T-helper 2 cell (primary cell): ENCODE measurements around the gene PNKD.
A peak's percentile ranks its signal among the peaks of the same experiment; 100 is the strongest.

Source experiments
- DNase-seq, 5 experiments: peaks; one replicate each; pipeline versions ENCODE4 v3.0.0 to v3.0.0-alpha.2; 2012 to 2022
- total RNA-seq, 2 donors: gene quantifications; one replicate each; lab custom pipeline; 2026; lab: John Stamatoyannopoulos, UW

PNKD gene
- total RNA-seq, result 5.0 to 11.2 reads per million in 2 donors

- peak; percentile 99 to 100 (median 100) for DNase-seq
These were observed at the start of gene PNKD, which contains the start of gene AAMP for GRCh38 chr2:218269900-218270720. Gene PNKD (plus strand): TSS chr2:218270519. CDS start chr2:218270536, 17 bp downstream. Gene AAMP (minus strand): TSS chr2:218270137. CDS start chr2:218270086, 51 bp downstream.

GRCh38 chr2:218221000-218221399 lies 49.3 kb upstream of the PNKD start:
- DNase-seq, result peak in 1 of 5 experiments; percentile 32

- peak in 1 of 5 experiments; percentile 49 for DNase-seq
These were observed 47.3 kb upstream of the PNKD start for GRCh38 chr2:218223046-218223445.

GRCh38 chr2:218224186-218224585 lies 46.1 kb upstream of the PNKD start:
- DNase-seq, result no peak

GRCh38 chr2:218226903-218227302 lies 43.4 kb upstream of the PNKD start:
- DNase-seq, result no peak

- DNase-seq, result no peak
These were observed 41.8 kb upstream of the PNKD start for GRCh38 chr2:218228366-218229090.

- DNase-seq, result peak in 3 of 5 experiments; percentile 12 to 87 (median 45)
These were observed 41.1 kb upstream of the PNKD start for GRCh38 chr2:218229239-218229638.

GRCh38 chr2:218229851-218230250 lies 40.5 kb upstream of the PNKD start:
- peak in 1 of 5 experiments; percentile 68 for DNase-seq

- DNase-seq, result peak in 2 of 5 experiments; percentile 31 to 72
These were observed 39.4 kb upstream of the PNKD start for GRCh38 chr2:218230882-218231281.

GRCh38 chr2:218233543-218233942 lies 36.8 kb upstream of the PNKD start:
- no peak for DNase-seq

GRCh38 chr2:218234521-218234920 lies 35.8 kb upstream of the PNKD start:
- no peak for DNase-seq

- no peak for DNase-seq
These were observed 35.3 kb upstream of the PNKD start for GRCh38 chr2:218235017-218235416.

- no peak for DNase-seq
These were observed 33.5 kb upstream of the PNKD start for GRCh38 chr2:218236829-218237228.

- no peak for DNase-seq
These were observed 31.4 kb upstream of the PNKD start for GRCh38 chr2:218238887-218239286.

- no peak for DNase-seq
These were observed 26.1 kb upstream of the PNKD start for GRCh38 chr2:218244204-218244603.

- no peak for DNase-seq
These were observed 25.7 kb upstream of the PNKD start for GRCh38 chr2:218244665-218245064.

- DNase-seq, result no peak
These were observed 25.1 kb upstream of the PNKD start for GRCh38 chr2:218245214-218245613.

- DNase-seq, result no peak
These were observed 20.6 kb upstream of the PNKD start for GRCh38 chr2:218249691-218250090.

- no peak for DNase-seq
These were observed 17.6 kb upstream of the PNKD start for GRCh38 chr2:218252509-218253231.

- no peak for DNase-seq
These were observed 17.1 kb upstream of the PNKD start for GRCh38 chr2:218253232-218253625.

- DNase-seq, result peak in 1 of 5 experiments; percentile 19
These were observed 14.9 kb upstream of the PNKD start for GRCh38 chr2:218255446-218255845.

GRCh38 chr2:218256612-218257350 lies 13.5 kb upstream of the PNKD start:
- no peak for DNase-seq
